Measurements from ENCODE around the gene USP20.

- TF ChIP-seq, protein P1, sequence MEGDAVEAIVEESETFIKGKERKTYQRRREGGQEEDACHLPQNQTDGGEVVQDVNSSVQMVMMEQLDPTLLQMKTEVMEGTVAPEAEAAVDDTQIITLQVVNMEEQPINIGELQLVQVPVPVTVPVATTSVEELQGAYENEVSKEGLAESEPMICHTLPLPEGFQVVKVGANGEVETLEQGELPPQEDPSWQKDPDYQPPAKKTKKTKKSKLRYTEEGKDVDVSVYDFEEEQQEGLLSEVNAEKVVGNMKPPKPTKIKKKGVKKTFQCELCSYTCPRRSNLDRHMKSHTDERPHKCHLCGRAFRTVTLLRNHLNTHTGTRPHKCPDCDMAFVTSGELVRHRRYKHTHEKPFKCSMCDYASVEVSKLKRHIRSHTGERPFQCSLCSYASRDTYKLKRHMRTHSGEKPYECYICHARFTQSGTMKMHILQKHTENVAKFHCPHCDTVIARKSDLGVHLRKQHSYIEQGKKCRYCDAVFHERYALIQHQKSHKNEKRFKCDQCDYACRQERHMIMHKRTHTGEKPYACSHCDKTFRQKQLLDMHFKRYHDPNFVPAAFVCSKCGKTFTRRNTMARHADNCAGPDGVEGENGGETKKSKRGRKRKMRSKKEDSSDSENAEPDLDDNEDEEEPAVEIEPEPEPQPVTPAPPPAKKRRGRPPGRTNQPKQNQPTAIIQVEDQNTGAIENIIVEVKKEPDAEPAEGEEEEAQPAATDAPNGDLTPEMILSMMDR (conservative IDR thresholded peaks at IDR 0.05), result no peak
- TF ChIP-seq EZH2 (IDR thresholded peaks at IDR 0.05; ENCODE audit: low read depth), result no peak
Measured at GRCh38 chr9:129814432-129815223, 20.6 kb upstream of the USP20 start.

Measured in PC-9 (cell line).